Neural progenitor cell (in vitro differentiated cells): ENCODE results near the gene SPRED1.

Source experiments
- CTCF ChIP-seq: fragments of 200-600 bp; sonication (generic); IDR thresholded peaks from 2 replicates; pipeline ENCODE4 v1.5.1; 2017; ENCODE audit warnings: antibody characterized with exemption, mild to moderate bottlenecking
- EZH2 ChIP-seq: fragments of 200-600 bp; sonication (generic); IDR thresholded peaks from 2 replicates; pipeline ENCODE4 v1.6.1; 2017; ENCODE audit warnings: antibody characterized with exemption, mild to moderate bottlenecking, moderate library complexity

DNA sequence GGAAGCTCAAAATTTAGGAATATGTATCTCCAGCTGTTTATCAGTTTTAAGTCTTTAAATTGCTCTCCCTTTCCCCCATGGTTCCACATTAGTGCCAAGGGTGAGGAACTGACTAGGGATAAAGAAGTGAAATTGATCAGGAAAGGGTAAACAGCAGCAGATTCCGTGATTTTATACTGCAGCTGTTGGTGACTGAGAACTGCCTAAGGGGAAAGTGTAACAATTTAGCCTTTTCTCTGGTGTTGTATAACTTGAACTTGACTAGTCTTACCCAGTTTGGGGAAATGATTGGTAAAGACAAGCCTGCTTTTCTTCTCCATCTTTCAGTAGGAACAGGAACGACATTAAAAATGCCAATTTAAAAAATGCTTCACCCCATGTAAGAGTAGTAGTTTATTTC is 5.0 kb downstream of the SPRED1 start:
- no peak for TF ChIP-seq EZH2
- no peak for TF ChIP-seq CTCF
